ENCODE measurements around the gene SLCO1B1. TPM values are rescaled to one million over a fixed set of nuclear protein-coding genes. Genes with fewer than 3 reads are reported as not detected.
"Not testable (repeated sequence)": the region's sequence is repeated elsewhere in the genome, so short reads cannot be mapped to it uniquely, and the experiment has no call there.

The SLCO1B1 gene
- polyA plus RNA-seq (2014; cell fraction: cytosol; rRNA removed), result not detected in 2 replicates
- polyA plus RNA-seq (2014; cell fraction: nucleus; rRNA removed), result not detected in 2 replicates

DNA sequence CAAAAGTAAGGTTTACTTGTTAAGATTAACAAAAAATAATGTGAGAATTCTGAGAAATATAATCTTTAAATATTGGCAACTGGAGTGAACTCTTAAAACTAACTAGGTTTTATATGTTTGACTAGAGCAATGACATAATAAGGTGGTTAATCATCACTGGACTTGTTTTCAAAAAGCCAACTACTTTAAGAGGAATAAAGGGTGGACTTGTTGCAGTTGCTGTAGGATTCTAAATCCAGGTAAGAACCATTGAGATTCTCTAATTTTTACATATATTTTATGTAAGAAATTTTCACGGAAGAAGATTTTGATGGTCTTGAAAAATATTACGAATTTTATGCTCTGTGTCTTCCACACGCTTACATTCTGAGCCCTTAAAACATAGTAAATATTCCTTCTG is at the start of gene SLCO1B1:
SLCO1B1 (plus strand) TSS at position 197 of the 400 bp plus-strand sequence. CDS start 10,381 bp downstream, outside the sequence.
- DNase-seq (ENCODE audit: low spot score), result no peak

DNA sequence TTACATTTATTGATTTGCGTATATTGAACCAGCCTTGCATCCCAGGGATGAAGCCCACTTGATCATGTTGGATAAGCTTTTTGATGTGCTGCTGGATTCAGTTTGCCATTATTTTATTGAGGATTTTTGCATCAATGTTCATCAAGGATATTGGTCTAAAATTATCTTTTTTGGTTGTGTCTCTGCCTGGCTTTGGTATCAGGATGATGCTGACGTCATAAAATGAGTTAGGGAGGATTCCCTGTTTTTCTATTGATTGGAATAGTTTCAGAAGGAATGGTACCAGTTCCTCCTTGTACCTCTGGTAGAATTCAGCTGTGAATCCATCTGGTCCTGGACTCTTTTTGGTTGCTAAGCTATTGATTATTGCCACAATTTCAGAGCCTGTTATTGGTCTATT is 46.2 kb upstream of the SLCO1B1 start:
- not testable (repeated sequence) for DNase-seq (ENCODE audit: low spot score)

GRCh38 chr12:21111732-21112131 is 19.3 kb upstream of the SLCO1B1 start:
- DNase-seq (ENCODE audit: low spot score), result no peak

- DNase-seq (ENCODE audit: low spot score), result no peak
These were observed 17.7 kb upstream of the SLCO1B1 start for GRCh38 chr12:21113266-21113665.

- DNase-seq (ENCODE audit: low spot score), result no peak
These were observed 13.0 kb upstream of the SLCO1B1 start for GRCh38 chr12:21117995-21118394.

DNA sequence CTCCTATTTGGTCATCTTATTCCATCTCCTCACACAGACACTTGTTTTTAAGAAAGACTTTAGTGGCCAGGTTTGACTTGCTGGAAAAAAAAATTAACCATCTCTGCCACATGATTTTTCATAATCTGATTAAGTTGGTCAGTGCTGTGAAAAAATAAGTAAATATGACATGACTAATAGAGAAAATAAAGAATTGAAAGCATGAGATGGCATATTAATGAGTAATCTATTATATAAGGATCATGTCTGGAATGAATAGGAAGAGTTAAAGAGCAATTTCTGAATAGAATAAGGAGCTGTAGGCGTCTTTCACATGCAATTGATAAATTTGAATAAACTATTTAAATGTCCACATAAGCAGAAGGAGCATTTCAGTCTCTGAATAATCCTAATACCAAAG is 12.2 kb upstream of the SLCO1B1 start:
- no peak for DNase-seq (ENCODE audit: low spot score)

DNA sequence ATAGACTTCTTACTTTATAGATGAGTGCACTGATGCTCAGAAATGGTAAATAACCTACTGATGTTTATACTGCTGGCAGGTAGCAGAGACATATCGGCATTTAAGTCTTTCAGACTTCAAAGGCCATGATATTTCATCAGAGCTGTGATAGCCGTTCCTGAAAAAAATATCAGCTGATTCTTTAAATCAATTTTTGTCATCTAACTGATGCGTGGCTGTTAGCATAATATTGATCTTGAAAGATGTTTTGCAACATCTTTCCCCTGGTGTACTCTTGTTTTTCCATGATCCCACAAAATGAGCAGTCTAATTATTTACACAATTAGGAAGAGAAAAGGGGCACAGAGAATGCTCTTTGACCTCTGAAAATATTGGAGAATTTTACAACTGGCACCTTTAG is 1.6 kb upstream of the SLCO1B1 start:
- no peak for DNase-seq (ENCODE audit: low spot score)

- DNase-seq (ENCODE audit: low spot score), result no peak
These were observed 1.1 kb upstream of the SLCO1B1 start for GRCh38 chr12:21129906-21130305.

GRCh38 chr12:21137318-21137999 is 6.5 kb downstream of the SLCO1B1 start:
- not testable (repeated sequence) for DNase-seq (ENCODE audit: low spot score)

DNA sequence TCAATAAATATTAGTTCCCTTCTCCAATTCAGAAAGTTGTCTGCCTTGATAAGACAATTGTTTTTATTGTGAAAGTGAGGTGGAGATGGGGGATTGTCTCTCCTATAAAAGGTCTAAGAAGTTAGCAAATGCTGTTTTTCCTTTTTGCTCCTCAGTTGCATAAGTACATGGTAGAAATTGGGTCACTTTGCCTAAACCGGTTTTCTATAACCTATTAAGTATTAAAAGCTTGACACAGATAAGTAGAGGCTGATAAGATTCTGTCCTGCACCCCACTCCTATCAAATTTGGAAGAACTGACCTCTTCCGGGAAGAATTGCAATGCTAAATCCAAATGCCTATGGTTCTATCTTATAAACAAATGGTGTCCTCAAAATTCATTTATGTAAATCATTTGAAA is 7.0 kb downstream of the SLCO1B1 start:
- DNase-seq (ENCODE audit: low spot score), result no peak

DNA sequence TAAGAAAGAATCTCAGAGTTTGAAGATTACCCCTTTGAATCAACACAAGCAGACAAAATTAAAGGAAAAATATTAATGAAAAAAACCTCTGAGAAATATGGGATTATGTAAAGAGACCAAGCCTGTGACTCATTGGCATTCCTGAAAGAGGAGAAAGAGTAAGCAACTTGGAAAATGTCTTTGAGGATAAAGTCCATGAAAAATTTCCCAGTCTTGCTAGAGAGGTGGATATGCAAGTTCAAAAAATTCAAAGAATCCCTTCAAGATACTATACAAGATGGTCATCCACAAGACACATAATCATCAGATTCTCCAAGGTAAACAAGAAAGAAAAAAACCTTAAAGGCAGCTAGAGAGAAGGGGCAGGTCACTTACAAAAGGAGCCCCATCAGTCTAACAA is 13.3 kb downstream of the SLCO1B1 start:
- DNase-seq (ENCODE audit: low spot score), result no peak

DNA sequence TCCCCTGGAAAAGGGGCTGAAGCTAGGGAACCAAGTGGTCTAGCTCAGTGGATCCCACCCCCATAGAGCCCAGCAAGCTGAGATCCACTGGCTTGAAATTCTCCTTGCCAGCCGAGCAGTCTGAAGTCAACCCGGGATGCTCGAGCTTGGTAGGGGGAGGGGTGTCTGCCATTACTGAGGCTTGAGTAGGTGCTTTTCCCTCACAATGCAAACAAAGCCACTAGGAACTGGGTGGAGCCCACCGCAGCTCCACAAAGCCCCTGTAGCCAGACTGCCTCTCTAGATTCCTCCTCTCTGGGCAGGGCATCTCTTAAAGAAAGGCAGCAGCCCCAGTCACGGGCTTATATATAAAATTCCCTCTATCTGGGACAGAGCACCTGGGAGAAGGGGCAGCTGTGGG is 18.9 kb downstream of the SLCO1B1 start:
- not testable (repeated sequence) for DNase-seq (ENCODE audit: low spot score)

- DNase-seq (ENCODE audit: low spot score), result no peak
These were observed 20.2 kb downstream of the SLCO1B1 start for GRCh38 chr12:21151184-21151583.

DNA sequence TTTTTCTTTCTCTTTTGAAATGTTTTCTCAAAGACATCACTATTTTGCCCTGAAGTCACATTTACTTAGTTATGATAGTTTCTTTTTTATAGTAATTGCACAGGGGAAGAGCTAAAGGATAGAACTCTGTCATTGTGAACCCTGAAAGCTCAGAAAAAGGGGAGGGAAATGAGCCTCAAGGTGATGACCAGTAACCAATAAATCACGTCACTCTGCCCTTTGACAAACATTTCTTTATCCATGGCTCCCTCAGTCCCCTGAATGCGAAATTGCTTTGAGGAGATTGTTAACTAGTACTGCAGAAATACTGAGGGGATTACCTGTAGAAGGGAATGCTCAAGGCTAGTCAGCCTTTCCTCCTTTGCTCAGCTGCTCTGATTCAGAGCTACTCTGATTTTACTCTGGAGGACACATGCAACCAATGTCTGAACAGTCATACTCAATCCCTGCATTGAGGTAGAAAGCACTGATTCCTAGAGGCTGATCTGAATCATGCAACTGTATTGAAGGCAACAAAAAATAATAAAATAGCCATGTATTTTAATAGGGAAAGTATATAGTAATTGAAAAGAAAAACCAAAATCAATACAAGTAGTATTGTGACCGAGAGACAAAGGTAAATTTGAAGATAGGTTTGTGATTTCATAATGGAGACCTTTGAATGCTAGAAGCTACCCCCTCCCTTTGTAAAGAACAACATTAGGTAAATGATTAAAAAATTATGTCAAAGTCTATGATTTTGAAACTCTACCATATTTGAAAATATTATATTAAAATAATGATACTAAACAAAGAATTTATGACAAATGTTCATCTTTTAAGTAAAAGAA is 24.7 kb downstream of the SLCO1B1 start:
- DNase-seq (ENCODE audit: low spot score), result no peak

DNA sequence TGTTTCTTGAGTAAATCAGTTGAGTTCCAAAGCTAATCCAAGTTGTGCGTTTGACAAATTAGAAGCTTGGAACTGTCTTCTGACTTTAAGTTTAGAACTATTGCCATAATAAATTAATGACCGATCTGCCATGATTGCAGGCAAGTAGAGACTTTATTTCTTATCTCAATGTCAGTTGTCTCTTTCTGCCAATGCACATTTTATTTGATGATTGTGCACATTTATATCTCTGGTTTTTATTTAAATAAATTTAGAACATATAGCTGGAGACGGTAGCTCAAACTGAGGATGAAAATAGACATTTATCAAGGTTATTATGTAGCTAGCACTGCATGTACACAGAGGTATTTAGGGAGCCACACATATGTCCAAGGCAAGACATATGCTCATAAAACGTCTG is 34.1 kb downstream of the SLCO1B1 start:
- DNase-seq (ENCODE audit: low spot score), result no peak

DNA sequence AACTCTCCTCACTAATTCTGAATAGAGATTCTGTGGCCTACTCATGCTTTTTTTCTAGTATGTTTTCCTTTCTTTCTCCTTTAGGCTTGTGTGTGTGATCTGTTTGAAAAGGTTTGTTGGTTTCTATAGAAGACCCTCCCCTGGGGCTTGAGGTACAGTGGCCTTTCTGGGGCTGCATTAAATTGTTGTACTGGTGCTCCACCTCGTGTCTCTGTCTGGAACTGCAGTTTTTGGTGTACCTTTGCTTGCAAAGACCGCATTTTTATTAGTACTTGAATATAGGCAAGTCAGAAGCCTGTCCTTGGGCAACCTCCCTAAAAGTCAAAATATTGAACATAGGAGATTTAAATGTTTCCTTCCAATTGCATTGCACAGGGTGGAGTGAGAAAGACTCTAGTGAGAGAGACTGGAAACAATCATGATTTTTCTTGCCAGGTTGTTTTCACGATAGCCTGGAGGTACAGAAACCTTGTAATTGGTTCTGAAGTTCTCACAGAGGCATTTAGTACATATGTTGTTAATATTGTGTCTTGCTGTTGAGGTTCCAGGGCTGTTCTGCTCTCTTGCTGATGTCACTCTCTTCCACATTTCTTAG is 39.0 kb downstream of the SLCO1B1 start:
- DNase-seq (ENCODE audit: low spot score), result peak; percentile 71

GRCh38 chr12:21172079-21172478 is 41.1 kb downstream of the SLCO1B1 start:
- no peak for DNase-seq (ENCODE audit: low spot score)

- DNase-seq (ENCODE audit: low spot score), result no peak
These were observed 52.8 kb downstream of the SLCO1B1 start for GRCh38 chr12:21183721-21184275.

- DNase-seq (ENCODE audit: low spot score), result no peak
These were observed 59.0 kb downstream of the SLCO1B1 start for GRCh38 chr12:21190016-21190415.

DNA sequence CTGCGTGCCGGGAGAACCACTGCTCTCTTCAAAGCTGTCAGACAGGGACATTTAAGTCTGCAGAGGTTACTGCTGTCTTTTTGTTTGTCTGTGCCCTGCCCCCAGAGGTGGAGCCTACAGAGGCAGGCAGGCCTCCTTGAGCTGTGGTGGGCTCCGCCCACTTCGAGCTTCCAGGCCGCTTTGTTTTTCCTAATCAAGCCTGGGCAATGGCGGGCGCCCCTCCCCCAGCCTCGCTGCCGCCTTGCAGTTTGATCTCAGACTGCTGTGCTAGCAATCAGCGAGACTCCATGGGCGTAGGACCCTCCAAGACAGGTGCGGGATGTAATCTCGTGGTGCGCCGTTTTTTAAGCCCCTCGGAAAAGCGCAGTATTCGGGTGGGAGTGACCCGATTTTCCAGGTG is 83.4 kb downstream of the SLCO1B1 start:
- DNase-seq (ENCODE audit: low spot score), result not testable (repeated sequence)

DNA sequence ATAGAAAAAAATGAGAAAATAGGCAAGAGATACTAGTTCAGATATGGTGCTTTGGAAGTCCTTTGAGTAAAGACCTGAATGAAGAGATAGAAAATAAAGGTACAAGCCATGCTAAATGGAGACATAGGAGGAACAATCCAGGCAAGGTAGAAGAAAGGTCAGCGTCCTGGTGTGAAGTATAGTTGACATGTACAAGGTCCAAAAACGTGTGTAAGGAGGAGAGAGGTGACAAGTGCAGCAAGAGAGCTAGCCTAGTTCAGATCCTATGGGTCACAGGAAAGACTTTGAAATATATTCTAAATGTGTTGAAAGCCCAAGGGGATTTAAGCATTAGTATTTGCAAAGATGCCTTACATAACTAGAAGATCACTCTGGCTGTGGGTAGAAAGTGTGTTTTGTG is 88.2 kb downstream of the SLCO1B1 start:
- no peak for DNase-seq (ENCODE audit: low spot score)

DNA sequence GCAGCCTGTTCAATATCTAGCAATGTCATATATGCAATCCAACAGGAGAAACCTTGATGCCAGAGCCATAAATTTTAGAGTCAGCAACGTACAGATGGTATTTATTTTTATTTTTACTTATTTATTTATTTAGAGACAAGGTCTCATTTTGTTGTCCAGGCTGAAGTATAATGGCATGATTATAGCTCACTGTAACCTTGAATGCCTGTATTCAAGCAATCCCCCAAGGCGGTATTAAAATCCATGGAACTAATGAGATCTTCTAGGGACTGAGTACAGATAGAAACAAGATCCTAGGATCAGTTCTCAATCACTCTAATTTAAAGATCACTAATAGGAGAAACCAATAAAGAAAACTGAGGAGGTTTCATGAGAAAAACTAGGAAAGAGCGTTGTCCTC is 89.3 kb downstream of the SLCO1B1 start:
- no peak for DNase-seq (ENCODE audit: low spot score)

All from SK-N-DZ (cell line).